Keratinocyte (primary cell): ENCODE results near the gene TENT4A.

Experiments used
- EZH2 ChIP-seq: IDR thresholded peaks from one replicate; pipeline ENCODE4 v1.6.1; 2012; ENCODE audit warnings: inconsistent platforms, mild to moderate bottlenecking, low read length, moderate library complexity
- TF ChIP-seq, protein P1 (sequence below), 3 experiments: IDR thresholded peaks in 1 of 3; conservative IDR thresholded peaks in 1 of 3; optimal IDR thresholded peaks in 1 of 3; 2 replicates in 2 of 3; 3 replicates in 1 of 3; pipeline versions ENCODE3 to v1.5.1; 2011; ENCODE audit warnings: low read length in 3 of 3, mild to moderate bottlenecking in 3 of 3, moderate library complexity in 2 of 3, control low read depth in 1 of 3, inconsistent platforms in 1 of 3; ENCODE audit not compliant: insufficient read depth in 2 of 3; ENCODE audit errors: extremely low read depth in 1 of 3

DNA sequence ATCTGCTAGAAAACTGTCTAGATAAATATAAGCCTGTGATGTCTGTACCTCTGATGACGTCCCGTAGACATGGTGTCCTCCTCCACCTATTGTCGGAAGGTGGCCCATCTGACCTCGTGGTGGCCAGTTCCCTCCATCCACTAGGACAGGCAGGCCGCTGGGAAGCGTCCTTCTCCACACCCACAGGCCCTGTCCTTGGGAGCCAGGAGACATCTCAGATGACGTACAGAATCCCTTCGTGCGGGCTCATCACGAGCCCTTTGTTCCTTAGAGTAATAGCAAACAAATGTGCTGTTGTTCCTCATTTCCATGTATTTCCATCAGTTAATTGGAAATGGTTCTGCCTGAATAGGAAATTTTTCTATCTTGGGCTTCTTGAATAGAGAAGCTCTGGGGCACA is 38.3 kb upstream of the TENT4A start:
- TF ChIP-seq, protein P1, sequence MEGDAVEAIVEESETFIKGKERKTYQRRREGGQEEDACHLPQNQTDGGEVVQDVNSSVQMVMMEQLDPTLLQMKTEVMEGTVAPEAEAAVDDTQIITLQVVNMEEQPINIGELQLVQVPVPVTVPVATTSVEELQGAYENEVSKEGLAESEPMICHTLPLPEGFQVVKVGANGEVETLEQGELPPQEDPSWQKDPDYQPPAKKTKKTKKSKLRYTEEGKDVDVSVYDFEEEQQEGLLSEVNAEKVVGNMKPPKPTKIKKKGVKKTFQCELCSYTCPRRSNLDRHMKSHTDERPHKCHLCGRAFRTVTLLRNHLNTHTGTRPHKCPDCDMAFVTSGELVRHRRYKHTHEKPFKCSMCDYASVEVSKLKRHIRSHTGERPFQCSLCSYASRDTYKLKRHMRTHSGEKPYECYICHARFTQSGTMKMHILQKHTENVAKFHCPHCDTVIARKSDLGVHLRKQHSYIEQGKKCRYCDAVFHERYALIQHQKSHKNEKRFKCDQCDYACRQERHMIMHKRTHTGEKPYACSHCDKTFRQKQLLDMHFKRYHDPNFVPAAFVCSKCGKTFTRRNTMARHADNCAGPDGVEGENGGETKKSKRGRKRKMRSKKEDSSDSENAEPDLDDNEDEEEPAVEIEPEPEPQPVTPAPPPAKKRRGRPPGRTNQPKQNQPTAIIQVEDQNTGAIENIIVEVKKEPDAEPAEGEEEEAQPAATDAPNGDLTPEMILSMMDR (optimal IDR thresholded peaks at IDR 0.05 in 1 of 3, IDR thresholded peaks at IDR 0.05 in 1 of 3, conservative IDR thresholded peaks at IDR 0.05 in 1 of 3; ENCODE audit: extremely low read depth in 1 of 3, insufficient read depth in 2 of 3, low read length in 3 of 3) = no peak
- TF ChIP-seq EZH2 = no peak
